ENCODE results near the gene SULT2B1. TPM values are rescaled to one million over a fixed set of nuclear protein-coding genes. Genes with fewer than 3 reads are reported as not detected.
"Not testable (repeated sequence)": the region's sequence is repeated elsewhere in the genome, so short reads cannot be mapped to it uniquely, and the experiment has no call there.

SULT2B1 gene
- total RNA-seq, 5 donors from 2014 or later (not counting 1 experiment from before 2014, with no cell fraction given) = not detected

DNA sequence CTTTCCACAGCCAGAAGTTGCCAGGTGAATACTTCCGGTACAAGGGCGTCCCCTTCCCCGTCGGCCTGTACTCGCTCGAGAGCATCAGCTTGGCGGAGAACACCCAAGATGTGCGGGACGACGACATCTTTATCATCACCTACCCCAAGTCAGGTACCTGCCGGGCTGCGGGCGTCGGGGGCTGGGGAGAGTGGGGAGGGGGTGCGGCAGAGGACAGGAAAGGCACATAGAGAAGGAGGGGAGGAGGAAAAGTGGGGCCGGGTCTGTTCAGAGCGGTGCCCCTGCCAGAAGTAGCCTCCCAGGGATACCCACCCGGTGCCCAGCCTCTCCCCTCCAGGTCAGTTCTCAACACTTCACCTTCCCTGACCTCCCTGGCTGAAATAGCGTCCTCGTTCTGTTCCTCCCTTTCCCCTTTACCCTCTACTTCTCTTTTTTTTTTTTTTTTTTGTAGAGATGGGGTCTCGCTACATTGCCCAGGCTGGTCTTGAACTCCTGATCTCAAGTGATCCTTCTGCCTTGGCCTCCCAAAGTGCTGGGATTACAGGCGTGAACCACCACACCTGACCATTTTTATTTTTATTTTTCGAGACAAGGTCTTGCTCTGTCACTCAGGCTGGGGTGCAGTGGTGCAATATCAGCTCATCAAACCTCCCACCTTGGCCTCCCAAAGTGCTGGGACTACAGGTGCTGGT, 24.1 kb downstream of the SULT2B1 start:
- H3K4me1 ChIP-seq (ENCODE audit: control insufficient read depth in 1 of 2, extremely low read depth in 1 of 2, insufficient read depth in 2 of 2, low read length in 2 of 2) = no peaks in the 10 kb centered on the region
- ChIA-PET CTCF (interaction anchor here (0.6 to 0.7 kb wide), 3 partner anchors 62 to 572 kb away, joined by 3 read pairs; no protein-coding TSS in a partner anchor), POLR2A (no interaction called here)
- WGBS (ENCODE audit: insufficient coverage) = 93% methylated on average over 5 of the region's 23 CpGs
- no peak overlapping the region for H3K4me3 ChIP-seq (ENCODE audit: control insufficient read depth in 1 of 2, extremely low read depth in 1 of 2, low read length in 1 of 2)
- H3K27me3 Mint-ChIP-seq = no peaks in the 10 kb centered on the region
- H3K4me3 Mint-ChIP-seq = no peak overlapping the region
- ATAC-seq (replicated peaks in 1 of 4) (no peak), DNase-seq (no peak)
- no peaks in the 10 kb centered on the region for H3K9me3 ChIP-seq
- no peaks in the 10 kb centered on the region for H3K36me3 Mint-ChIP-seq
- no peaks in the 10 kb centered on the region for H3K9me3 Mint-ChIP-seq
- H3K27ac ChIP-seq (ENCODE audit: low read length) = no peak overlapping the region
- no peak overlapping the region for H3K27ac Mint-ChIP-seq
- peaks cover 0 to 3% of the 10 kb centered on the region in 2 experiments for H3K27me3 ChIP-seq (replicated peaks in 1 of 2; ENCODE audit: control insufficient read depth in 2 of 2, extremely low read depth in 1 of 2, insufficient read depth in 2 of 2, low read length in 1 of 2)
- peaks cover 0 to 2% (median 2%) of the 10 kb centered on the region in 3 donors for H3K4me1 Mint-ChIP-seq
- peaks cover 0 to 2% of the 10 kb centered on the region in 2 donors for H3K36me3 ChIP-seq (ENCODE audit: control insufficient read depth in 2 of 2, extremely low read depth in 1 of 2, insufficient read depth in 1 of 2, low read length in 1 of 2)

DNA sequence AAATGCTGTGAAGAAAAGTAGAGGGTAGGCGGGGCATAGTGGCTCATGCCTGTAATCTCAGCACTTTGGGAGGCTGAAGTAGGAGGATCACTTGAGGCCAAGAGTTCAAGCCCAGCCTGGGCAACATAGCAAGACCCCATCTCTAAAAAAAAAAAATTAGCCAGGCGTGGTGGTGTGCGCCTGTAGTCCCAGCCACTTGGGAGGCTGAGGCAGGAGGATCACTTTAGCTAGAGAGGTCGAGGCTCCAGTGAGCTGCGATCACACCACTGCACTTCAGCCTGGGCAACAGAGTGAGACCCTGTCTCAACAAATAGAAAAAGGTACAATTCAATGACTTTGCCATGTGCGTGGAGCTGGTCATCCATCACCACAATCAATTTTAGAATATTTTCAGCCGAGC, 25.9 kb downstream of the SULT2B1 start:
- H3K4me1 Mint-ChIP-seq = not testable (repeated sequence)

DNA sequence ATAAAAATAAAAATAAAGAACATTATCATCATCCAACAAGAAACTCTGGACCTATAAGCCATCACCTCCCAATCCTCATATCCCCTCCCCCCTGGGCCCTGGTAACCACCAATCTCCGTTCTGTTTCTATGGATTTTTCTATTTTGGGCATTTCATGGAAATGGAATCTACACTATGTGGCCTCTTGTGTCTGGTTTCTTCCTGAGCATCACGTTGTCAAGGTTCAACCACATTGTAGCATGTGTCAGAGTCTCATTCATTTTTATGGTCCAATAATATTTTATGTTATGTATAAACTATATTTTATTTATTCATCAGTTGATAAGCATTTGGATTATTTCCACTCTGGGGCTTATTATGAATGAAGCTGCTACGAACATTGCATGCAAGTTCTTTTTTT, 26.9 kb downstream of the SULT2B1 start:
- DNase-seq (no peak), ATAC-seq (replicated peaks in 1 of 4) (no peak)
- Histone ChIP-seq H3K36me3 (ENCODE audit: control insufficient read depth in 2 of 2, extremely low read depth in 1 of 2, insufficient read depth in 1 of 2, low read length in 1 of 2) (peaks cover 0 to 2% of the 10 kb centered on the region in 2 donors), H3K27ac (ENCODE audit: low read length) (no peak overlapping the region), H3K4me1 (ENCODE audit: control insufficient read depth in 1 of 2, extremely low read depth in 1 of 2, insufficient read depth in 2 of 2, low read length in 2 of 2) (peaks cover 0 to under 1% of the 10 kb centered on the region in 2 experiments), H3K27me3 (replicated peaks in 1 of 2; ENCODE audit: control insufficient read depth in 2 of 2, extremely low read depth in 1 of 2, insufficient read depth in 2 of 2, low read length in 1 of 2) (peaks cover 0 to 3% of the 10 kb centered on the region in 2 experiments), H3K9me3 (no peaks in the 10 kb centered on the region), H3K4me3 (ENCODE audit: control insufficient read depth in 1 of 2, extremely low read depth in 1 of 2, low read length in 1 of 2) (no peak overlapping the region)
- H3K4me3 Mint-ChIP-seq = no peak overlapping the region
- H3K9me3 Mint-ChIP-seq = no peaks in the 10 kb centered on the region
- ChIA-PET CTCF (interaction anchor here in 1 of 2 donors (0.5 kb wide), 1 partner anchor 616 kb away, joined by 3 read pairs; no protein-coding TSS in a partner anchor), POLR2A (no interaction called here)
- H3K36me3 Mint-ChIP-seq = no peaks in the 10 kb centered on the region
- peaks cover 0 to 4% of the 10 kb centered on the region in 2 donors for H3K27me3 Mint-ChIP-seq
- H3K4me1 Mint-ChIP-seq = peaks cover 0 to under 1% (median 0%) of the 10 kb centered on the region in 3 donors
- WGBS (ENCODE audit: insufficient coverage) = no CpG with 5 or more reads among the region's 3 CpGs
- H3K27ac Mint-ChIP-seq = no peak overlapping the region

More for the DNA sequence above, 25.9 kb downstream of the SULT2B1 start:
- WGBS (ENCODE audit: insufficient coverage) = 92% methylated on average over 4 of the region's 7 CpGs
- DNase-seq; H3K4me3 ChIP-seq (ENCODE audit: control insufficient read depth in 1 of 2, extremely low read depth in 1 of 2, low read length in 1 of 2); H3K4me3 Mint-ChIP-seq; H3K36me3 ChIP-seq (ENCODE audit: control insufficient read depth in 2 of 2, extremely low read depth in 1 of 2, insufficient read depth in 1 of 2, low read length in 1 of 2); H3K4me1 ChIP-seq (ENCODE audit: control insufficient read depth in 1 of 2, extremely low read depth in 1 of 2, insufficient read depth in 2 of 2, low read length in 2 of 2); CTCF ChIA-PET; POLR2A ChIA-PET; H3K9me3 ChIP-seq; H3K27me3 ChIP-seq (replicated peaks in 1 of 2; ENCODE audit: control insufficient read depth in 2 of 2, extremely low read depth in 1 of 2, insufficient read depth in 2 of 2, low read length in 1 of 2); H3K27ac ChIP-seq (ENCODE audit: low read length); H3K27me3 Mint-ChIP-seq; H3K9me3 Mint-ChIP-seq; H3K27ac Mint-ChIP-seq; ATAC-seq (replicated peaks in 1 of 4); H3K36me3 Mint-ChIP-seq: not testable (repeated sequence)

DNA sequence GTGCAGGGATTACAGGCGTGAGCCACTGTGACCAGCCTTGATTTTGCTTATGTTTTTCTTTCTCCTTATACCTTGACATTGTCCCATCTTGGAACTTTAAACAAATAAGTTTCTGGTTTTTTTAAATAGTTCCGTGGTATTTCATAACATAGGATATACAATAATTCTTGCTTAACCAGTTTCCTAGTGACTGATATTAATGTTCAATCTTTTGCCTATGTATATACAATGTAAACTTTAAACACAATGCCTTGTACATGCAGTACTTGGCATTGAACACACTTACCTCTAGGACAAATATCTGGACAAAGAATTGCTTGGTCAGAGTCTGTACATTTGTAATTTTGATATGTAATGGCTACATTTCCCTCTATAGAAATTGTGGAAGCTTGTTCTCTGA, 30.2 kb downstream of the SULT2B1 start:
- peaks cover 0 to 8% of the 10 kb centered on the region in 2 donors for H3K27me3 Mint-ChIP-seq
- H3K9me3 Mint-ChIP-seq = no peaks in the 10 kb centered on the region
- Histone ChIP-seq H3K4me3 (ENCODE audit: control insufficient read depth in 1 of 2, extremely low read depth in 1 of 2, low read length in 1 of 2) (no peak overlapping the region), H3K27ac (ENCODE audit: low read length) (no peak overlapping the region), H3K27me3 (replicated peaks in 1 of 2; ENCODE audit: control insufficient read depth in 2 of 2, extremely low read depth in 1 of 2, insufficient read depth in 2 of 2, low read length in 1 of 2) (peaks cover 0 to 10% of the 10 kb centered on the region in 2 experiments), H3K9me3 (no peaks in the 10 kb centered on the region), H3K4me1 (ENCODE audit: control insufficient read depth in 1 of 2, extremely low read depth in 1 of 2, insufficient read depth in 2 of 2, low read length in 2 of 2) (peaks cover 0 to 6% of the 10 kb centered on the region in 2 experiments), H3K36me3 (ENCODE audit: control insufficient read depth in 2 of 2, extremely low read depth in 1 of 2, insufficient read depth in 1 of 2, low read length in 1 of 2) (peaks cover 0 to 2% of the 10 kb centered on the region in 2 donors)
- H3K4me3 Mint-ChIP-seq = no peak overlapping the region
- peaks cover 4 to 5% (median 5%) of the 10 kb centered on the region in 3 donors for H3K4me1 Mint-ChIP-seq
- POLR2A ChIA-PET = no interaction called here
- no peak for DNase-seq
- CTCF ChIA-PET = no interaction called here
- no peak overlapping the region for H3K27ac Mint-ChIP-seq
- no peak for ATAC-seq (replicated peaks in 1 of 4)
- H3K36me3 Mint-ChIP-seq = no peaks in the 10 kb centered on the region
- no CpG with 5 or more reads among the region's 2 CpGs for WGBS (ENCODE audit: insufficient coverage)

DNA sequence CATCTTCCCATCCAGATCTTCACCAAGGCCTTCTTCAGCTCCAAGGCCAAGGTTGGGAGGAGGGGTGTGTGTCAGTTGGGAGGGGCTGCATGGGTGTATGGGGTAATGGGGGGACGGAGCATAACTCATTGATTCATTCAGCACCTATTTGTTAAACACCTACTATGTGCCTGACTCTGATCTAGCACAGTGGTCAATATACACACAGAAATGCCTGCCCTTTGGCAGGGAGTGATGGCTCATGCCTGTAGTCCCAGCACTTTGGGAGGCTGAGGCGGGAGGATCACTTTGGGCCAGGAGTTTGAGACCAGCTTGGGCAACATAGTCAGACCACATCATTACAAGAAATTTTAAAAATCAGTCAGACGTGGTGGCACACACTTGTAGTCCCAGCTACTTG, 35.4 kb downstream of the SULT2B1 start:
- Histone ChIP-seq H3K27me3 (replicated peaks in 1 of 2; ENCODE audit: control insufficient read depth in 2 of 2, extremely low read depth in 1 of 2, insufficient read depth in 2 of 2, low read length in 1 of 2) (peaks cover 0 to 16% of the 10 kb centered on the region in 2 experiments), H3K4me1 (ENCODE audit: control insufficient read depth in 1 of 2, extremely low read depth in 1 of 2, insufficient read depth in 2 of 2, low read length in 2 of 2) (peaks cover 0 to 16% of the 10 kb centered on the region in 2 experiments), H3K27ac (ENCODE audit: low read length) (no peak overlapping the region), H3K4me3 (ENCODE audit: control insufficient read depth in 1 of 2, extremely low read depth in 1 of 2, low read length in 1 of 2) (no peak overlapping the region), H3K9me3 (no peaks in the 10 kb centered on the region), H3K36me3 (ENCODE audit: control insufficient read depth in 2 of 2, extremely low read depth in 1 of 2, insufficient read depth in 1 of 2, low read length in 1 of 2) (no peaks in the 10 kb centered on the region)
- ATAC-seq (replicated peaks in 1 of 4) (no peak), DNase-seq (no peak)
- H3K4me3 Mint-ChIP-seq = no peak overlapping the region
- no CpG with 5 or more reads among the region's 3 CpGs for WGBS (ENCODE audit: insufficient coverage)
- H3K9me3 Mint-ChIP-seq = no peaks in the 10 kb centered on the region
- ChIA-PET POLR2A (no interaction called here), CTCF (interaction anchor here (0.7 to 1.4 kb wide), 4 partner anchors 54 to 253 kb away, joined by 4 to 6 read pairs (median 4); no protein-coding TSS in a partner anchor)
- H3K4me1 Mint-ChIP-seq = peaks cover 14 to 19% (median 14%) of the 10 kb centered on the region in 3 donors
- H3K36me3 Mint-ChIP-seq = no peaks in the 10 kb centered on the region
- peaks cover 2 to 7% of the 10 kb centered on the region in 2 donors for H3K27me3 Mint-ChIP-seq
- H3K27ac Mint-ChIP-seq = no peak overlapping the region

DNA sequence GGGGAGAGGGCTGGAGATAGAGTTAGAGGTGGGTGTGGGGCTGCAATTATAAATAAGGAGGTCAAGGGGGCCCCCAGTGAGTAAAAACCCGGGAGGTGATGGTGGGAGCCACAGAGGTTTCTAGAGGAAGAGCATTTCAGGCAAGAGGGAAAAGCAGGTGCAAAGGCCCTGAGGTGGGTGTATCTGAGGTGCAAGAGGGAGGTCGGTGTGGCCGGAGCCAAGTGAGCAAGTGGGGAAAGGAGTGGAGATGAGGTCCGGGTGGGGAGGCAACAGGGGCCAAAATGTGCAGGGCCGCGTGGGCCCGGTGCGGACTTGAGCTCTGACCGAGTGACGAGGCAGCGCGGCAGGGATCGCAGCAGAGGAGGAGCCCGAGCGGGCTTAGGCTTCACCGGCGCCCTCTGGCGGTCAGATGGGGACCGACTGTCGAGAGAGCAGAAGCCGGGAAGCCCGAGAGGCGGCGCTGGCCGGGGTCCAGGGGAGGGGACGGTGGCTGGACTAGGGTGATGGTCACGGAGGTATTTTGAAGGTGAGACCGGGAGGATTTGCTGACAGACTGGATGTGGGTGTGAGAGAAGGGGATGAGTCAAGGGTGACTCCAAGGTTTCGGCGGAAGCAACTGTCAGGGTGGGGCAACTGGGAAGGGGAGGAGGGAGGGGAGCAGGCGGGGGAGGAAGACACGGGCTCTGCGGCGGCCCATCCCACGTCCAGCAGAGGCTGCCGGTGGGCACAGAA, 36.9 kb downstream of the SULT2B1 start:
- peak overlapping the region; percentile 34 for H3K27ac ChIP-seq (ENCODE audit: low read length)
- ChIA-PET CTCF (interaction anchor here in 1 of 2 donors (0.8 to 1.5 kb wide), 2 partner anchors 83 to 99 kb away, joined by 4 to 6 read pairs; no protein-coding TSS in a partner anchor), POLR2A (no interaction called here)
- WGBS (ENCODE audit: insufficient coverage) = 5% methylated on average over 35 of the region's 36 CpGs
- Mint-ChIP-seq H3K4me1 (peaks cover 14 to 24% (median 14%) of the 10 kb centered on the region in 3 donors), H3K4me3 (peak overlapping the region; percentile 60 to 75 (median 66)), H3K9me3 (no peaks in the 10 kb centered on the region), H3K27ac (peak overlapping the region; percentile 20 to 26), H3K27me3 (peaks cover 2 to 7% of the 10 kb centered on the region in 2 donors), H3K36me3 (no peaks in the 10 kb centered on the region)
- peak overlapping the region in 1 of 2 donors; percentile 45 for H3K4me3 ChIP-seq (ENCODE audit: control insufficient read depth in 1 of 2, extremely low read depth in 1 of 2, low read length in 1 of 2)
- H3K36me3 ChIP-seq (ENCODE audit: control insufficient read depth in 2 of 2, extremely low read depth in 1 of 2, insufficient read depth in 1 of 2, low read length in 1 of 2) = no peaks in the 10 kb centered on the region
- H3K27me3 ChIP-seq (replicated peaks in 1 of 2; ENCODE audit: control insufficient read depth in 2 of 2, extremely low read depth in 1 of 2, insufficient read depth in 2 of 2, low read length in 1 of 2) = peaks cover 0 to 16% of the 10 kb centered on the region in 2 experiments
- no peaks in the 10 kb centered on the region for H3K9me3 ChIP-seq
- peak; percentile 84 to 92 (median 89) for ATAC-seq (replicated peaks in 1 of 4)
- H3K4me1 ChIP-seq (ENCODE audit: control insufficient read depth in 1 of 2, extremely low read depth in 1 of 2, insufficient read depth in 2 of 2, low read length in 2 of 2) = peaks cover 0 to 20% of the 10 kb centered on the region in 2 experiments
- peak; percentile 53 to 92 (median 83) for DNase-seq
